Endodermal cell (in vitro differentiated cells): ENCODE measurements around the gene LMO7. TPM values are rescaled to one million over a fixed set of nuclear protein-coding genes. Genes with fewer than 3 reads are reported as not detected.

ENCODE experiments used
- DNase-seq: peaks from one replicate; pipeline ENCODE4 v3.0.0-alpha.2; 2017
- H3K27ac ChIP-seq: 2 replicates; pipeline ENCODE4 v1.5.1; 2013; ENCODE audit warnings: mild to moderate bottlenecking, low read depth, low read length, moderate library complexity
- H3K27me3 ChIP-seq: 2 replicates; pipeline ENCODE4 v1.6.1; 2013; ENCODE audit warnings: mild to moderate bottlenecking, low read length, moderate library complexity; ENCODE audit not compliant: insufficient read depth, control insufficient read depth, poor library complexity, severe bottlenecking
- H3K36me3 ChIP-seq: 2 replicates; pipeline ENCODE4 v1.7.0; 2013; ENCODE audit warnings: mild to moderate bottlenecking, low read length, moderate library complexity; ENCODE audit not compliant: control insufficient read depth, insufficient read depth
- H3K4me1 ChIP-seq: one replicate; pipeline ENCODE4 v1.7.0; 2013; ENCODE audit warnings: low read length; ENCODE audit not compliant: control insufficient read depth, insufficient read depth
- H3K4me3 ChIP-seq: 2 replicates; pipeline ENCODE4 v1.5.1; 2013; ENCODE audit warnings: mild to moderate bottlenecking, low read length, moderate library complexity
- H3K9ac ChIP-seq: 2 replicates; pipeline ENCODE4 v1.6.1; 2013; ENCODE audit warnings: mild to moderate bottlenecking, low read length, moderate library complexity; ENCODE audit not compliant: poor library complexity, severe bottlenecking; ENCODE audit errors: extremely low read depth
- H3K9me3 ChIP-seq: 2 replicates; pipeline ENCODE4 v1.6.1; 2013; ENCODE audit warnings: mild to moderate bottlenecking, low read length, moderate library complexity; ENCODE audit not compliant: control insufficient read depth
- H3K27ac Mint-ChIP-seq: 2 replicates; pipeline ENCODE4 v1.8.0; 2020; ENCODE audit warnings: mixed read lengths
- H3K27me3 Mint-ChIP-seq: 2 replicates; pipeline ENCODE4 v1.8.0; 2021; ENCODE audit warnings: mild to moderate bottlenecking, mixed read lengths; ENCODE audit not compliant: insufficient read depth
- H3K36me3 Mint-ChIP-seq: 2 replicates; pipeline ENCODE4 v1.8.0; 2020; ENCODE audit warnings: low read depth, mixed read lengths
- H3K4me1 Mint-ChIP-seq: 2 replicates; pipeline ENCODE4 v1.8.0; 2020; ENCODE audit warnings: mixed read lengths
- H3K4me3 Mint-ChIP-seq: 2 replicates; pipeline ENCODE4 v1.8.0; 2020; ENCODE audit warnings: mild to moderate bottlenecking, moderate library complexity, mixed read lengths
- H3K9me3 Mint-ChIP-seq: 2 replicates; pipeline ENCODE4 v1.8.0; 2020; ENCODE audit warnings: mild to moderate bottlenecking, mixed read lengths
- CTCF ChIP-seq: fragments of 200-600 bp; sonication (generic); conservative IDR thresholded peaks from 2 replicates; pipeline ENCODE4 v1.5.0; 2021; ENCODE audit warnings: antibody characterized with exemption, mild to moderate bottlenecking
- WGBS, 2 experiments: methylation state at CpG; one replicate each; pipeline versions ENCODE4 v1.1.5 to v1.1.7; 2013; ENCODE audit warnings: missing lambda C conversion rate in 2 of 2, mixed read lengths in 1 of 2; ENCODE audit not compliant: insufficient coverage in 1 of 2, insufficient read length in 1 of 2; 5-methylcytosine and 5-hydroxymethylcytosine counted together
- total RNA-seq, 2 donors: library from RNA; stranded (reverse); fragmentation: NEBNext Ultra II Directional in 1 of 2; extraction: Animal tissue kit (Norgen Biotek cat#: 25700) in 1 of 2; gene quantifications; 2 replicates in 1 of 2; 3 replicates in 1 of 2; pipeline ENCODE4 v1.2.1, GENCODE V29; 2021

The LMO7 gene
- total RNA-seq, 2 donors from 2014 or later, result 9.9 to 14.1 TPM

- Histone ChIP-seq H3K9me3 (no peaks in the 10 kb centered on the region), H3K4me1 (no peaks in the 10 kb centered on the region), H3K9ac (no peak overlapping the region), H3K27me3 (no peaks in the 10 kb centered on the region), H3K36me3 (no peaks in the 10 kb centered on the region), H3K27ac (no peak overlapping the region), H3K4me3 (no peak overlapping the region)
- DNase-seq, result no peak
- TF ChIP-seq CTCF, result no peak
- Mint-ChIP-seq H3K27me3 (no peaks in the 10 kb centered on the region), H3K4me1 (no peaks in the 10 kb centered on the region), H3K36me3 (peaks cover 6% of the 10 kb centered on the region), H3K4me3 (no peak overlapping the region), H3K9me3 (no peaks in the 10 kb centered on the region), H3K27ac (no peak overlapping the region)
- 81 to 87% methylated on average over 6 to 9 of the region's 9 CpGs for WGBS, 2 experiments
These were observed 182.2 kb downstream of the LMO7 start for GRCh38 chr13:75818179-75818967.

- Mint-ChIP-seq H3K4me1 (no peaks in the 10 kb centered on the region), H3K9me3 (no peaks in the 10 kb centered on the region), H3K27ac (no peak overlapping the region), H3K27me3 (no peaks in the 10 kb centered on the region), H3K36me3 (peaks cover 6% of the 10 kb centered on the region), H3K4me3 (no peak overlapping the region)
- Histone ChIP-seq H3K4me3 (no peak overlapping the region), H3K27ac (no peak overlapping the region), H3K4me1 (no peaks in the 10 kb centered on the region), H3K9me3 (no peaks in the 10 kb centered on the region), H3K36me3 (no peaks in the 10 kb centered on the region), H3K27me3 (no peaks in the 10 kb centered on the region), H3K9ac (no peak overlapping the region)
- DNase-seq, result no peak
- TF ChIP-seq CTCF, result no peak
- WGBS, 2 experiments, result 90 to 100% methylated on average over 3 to 5 of the region's 5 CpGs
These were observed 182.8 kb downstream of the LMO7 start for GRCh38 chr13:75818968-75819225.

GRCh38 chr13:75825161-75825560 lies 189.0 kb downstream of the LMO7 start:
- Histone ChIP-seq H3K4me1 (no peaks in the 10 kb centered on the region), H3K9ac (no peak overlapping the region), H3K27me3 (no peaks in the 10 kb centered on the region), H3K36me3 (no peaks in the 10 kb centered on the region), H3K9me3 (no peaks in the 10 kb centered on the region), H3K27ac (no peak overlapping the region), H3K4me3 (no peak overlapping the region)
- 71 to 80% methylated on average over 1 to 4 of the region's 4 CpGs for WGBS, 2 experiments
- DNase-seq, result no peak
- Mint-ChIP-seq H3K27ac (no peak overlapping the region), H3K4me1 (peaks cover 2% of the 10 kb centered on the region), H3K9me3 (no peaks in the 10 kb centered on the region), H3K36me3 (peaks cover 6% of the 10 kb centered on the region), H3K4me3 (no peak overlapping the region), H3K27me3 (no peaks in the 10 kb centered on the region)
- no peak for TF ChIP-seq CTCF
